ENCODE results near the gene SERPIND1.
"Not testable (repeated sequence)": the region's sequence is repeated elsewhere in the genome, so short reads cannot be mapped to it uniquely, and the experiment has no call there.

The SERPIND1 gene

DNA sequence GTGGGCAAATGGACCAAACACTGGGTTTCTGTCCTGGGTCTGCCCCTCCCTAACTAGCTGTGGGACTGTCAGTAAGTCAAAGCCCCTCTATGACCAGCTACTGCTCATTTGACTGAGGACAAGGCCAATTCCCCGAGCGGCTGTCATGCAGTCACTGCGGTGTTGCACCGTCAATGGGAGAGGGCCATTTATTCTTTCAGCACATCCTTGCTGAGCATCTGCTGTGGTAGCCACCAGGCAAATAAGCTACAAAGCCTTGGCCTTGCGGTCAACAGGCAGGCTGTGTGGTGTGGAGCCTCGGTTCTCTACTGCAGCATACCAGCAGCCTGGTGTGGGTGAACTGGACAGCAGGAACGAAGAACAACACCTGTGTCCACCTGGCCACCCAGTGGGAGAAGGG lies 25.8 kb upstream of the SERPIND1 start:
- DNase-seq: no peak

DNA sequence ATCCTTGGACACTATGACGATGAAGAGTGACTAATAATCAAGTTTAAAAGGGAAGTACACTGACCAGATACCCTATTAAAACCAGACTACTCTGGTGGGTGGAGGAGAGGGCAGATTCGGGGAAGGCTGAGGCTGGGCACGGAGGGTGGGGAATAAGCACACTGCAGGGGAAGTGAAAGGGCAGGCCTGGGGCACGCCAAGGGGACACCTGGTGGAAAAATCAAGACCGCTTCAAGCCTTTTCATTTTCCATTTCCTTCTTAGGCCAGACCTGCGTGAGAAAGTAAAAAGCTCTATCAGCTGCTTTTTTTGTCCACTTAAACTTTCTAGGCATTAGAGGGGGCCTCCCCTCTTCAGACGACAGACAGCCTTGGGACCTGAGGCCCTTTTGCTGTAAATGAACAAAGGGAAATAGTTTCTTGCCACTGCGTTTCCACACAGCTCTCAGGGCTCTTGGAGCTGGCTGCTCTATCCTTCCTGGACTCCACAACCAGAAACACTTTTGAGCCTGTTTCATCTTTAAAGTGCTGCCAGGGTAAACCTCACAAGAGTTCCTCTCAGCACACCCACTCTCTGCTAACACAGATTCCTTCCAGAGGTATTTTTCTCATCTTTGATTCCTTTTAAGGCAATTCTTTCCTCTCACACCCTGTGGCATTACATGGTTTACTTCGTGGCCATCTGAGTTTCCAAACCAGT lies 25.0 kb upstream of the SERPIND1 start:
- no peak for DNase-seq

DNA sequence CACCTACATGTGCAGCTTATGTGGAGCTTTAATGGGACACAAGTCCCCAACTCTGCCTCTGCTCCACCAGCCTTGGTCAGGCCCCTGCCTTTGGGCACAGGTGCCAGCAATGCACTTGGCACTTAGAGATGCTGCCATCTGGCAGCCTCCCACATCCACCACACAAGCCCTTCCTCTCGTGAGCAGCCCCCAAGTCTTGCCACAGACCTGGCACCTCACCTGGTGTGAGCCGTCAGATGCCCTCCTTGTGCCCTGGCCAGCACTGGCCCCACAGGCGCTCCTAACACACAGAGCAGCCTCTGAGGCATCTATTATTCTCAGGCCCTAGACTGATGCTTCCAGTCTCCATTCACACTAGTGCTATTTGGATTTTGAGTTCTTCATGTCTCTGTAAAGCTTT lies 24.5 kb upstream of the SERPIND1 start:
- DNase-seq: no peak

DNA sequence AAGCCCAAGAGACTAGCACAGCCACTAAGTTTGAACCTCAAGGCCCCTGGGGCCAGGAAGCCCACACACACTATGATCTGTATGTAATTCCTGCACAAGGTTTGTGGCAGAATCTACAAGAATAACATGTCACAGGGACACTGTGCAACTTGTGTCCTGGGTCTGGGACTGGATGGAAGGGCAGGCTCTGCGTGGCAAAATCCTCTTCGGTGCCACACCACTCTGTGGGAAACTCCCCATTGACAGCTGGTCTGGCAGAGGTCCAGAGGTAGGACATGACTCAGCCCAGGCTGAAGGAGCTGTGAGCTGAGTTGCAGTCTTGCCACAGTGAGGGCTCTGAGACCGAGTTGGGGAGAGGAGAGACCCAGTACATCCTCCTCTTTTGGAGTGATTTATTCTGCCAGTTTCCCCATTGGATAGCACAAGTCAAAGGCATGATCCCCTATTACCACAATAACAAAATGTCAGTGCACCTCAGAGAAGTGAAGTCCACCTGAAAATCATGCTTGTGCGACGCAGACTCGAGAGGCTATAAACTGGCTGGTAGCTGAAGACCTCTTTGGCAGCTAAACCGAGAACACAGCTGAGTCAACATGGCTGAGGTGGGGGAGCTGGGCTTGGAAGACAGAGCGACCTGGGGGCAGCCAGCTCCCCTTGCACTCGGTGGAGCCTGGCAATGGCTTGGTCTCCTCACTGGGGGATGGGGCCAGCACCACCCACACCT lies 23.3 kb upstream of the SERPIND1 start:
- no peak for DNase-seq

DNA sequence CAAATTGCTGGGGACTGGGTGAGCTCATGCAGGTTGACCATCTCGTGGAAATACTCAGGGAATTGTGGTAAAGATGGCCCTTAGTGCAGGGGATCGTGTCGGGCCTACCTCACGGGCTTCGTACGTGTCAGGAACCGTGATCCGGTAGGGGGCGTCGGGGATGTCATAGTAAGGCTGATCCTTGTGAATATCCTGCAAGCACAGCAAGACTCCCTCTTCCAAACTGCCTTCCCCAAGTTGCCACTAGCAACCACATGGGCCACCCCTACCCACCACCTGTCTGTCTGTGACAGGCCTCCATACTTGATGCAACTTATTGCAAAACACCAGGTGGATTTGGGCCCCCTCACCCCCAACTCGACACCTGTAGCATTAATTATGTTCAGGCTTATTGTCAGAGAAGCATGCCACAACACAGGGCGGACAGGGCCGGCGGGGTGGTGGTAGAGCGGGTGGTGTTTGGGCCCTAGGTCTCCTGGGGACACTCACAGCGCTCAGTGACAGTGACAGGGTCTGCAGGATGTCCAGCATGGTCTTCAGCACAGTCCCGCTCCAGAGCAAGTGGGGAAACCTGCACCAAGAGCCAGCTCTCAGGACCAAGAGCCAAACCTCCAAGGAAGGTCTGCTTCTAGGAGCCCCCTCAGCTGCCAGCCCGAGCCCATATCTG lies 22.6 kb upstream of the SERPIND1 start:
- no peak for DNase-seq

DNA sequence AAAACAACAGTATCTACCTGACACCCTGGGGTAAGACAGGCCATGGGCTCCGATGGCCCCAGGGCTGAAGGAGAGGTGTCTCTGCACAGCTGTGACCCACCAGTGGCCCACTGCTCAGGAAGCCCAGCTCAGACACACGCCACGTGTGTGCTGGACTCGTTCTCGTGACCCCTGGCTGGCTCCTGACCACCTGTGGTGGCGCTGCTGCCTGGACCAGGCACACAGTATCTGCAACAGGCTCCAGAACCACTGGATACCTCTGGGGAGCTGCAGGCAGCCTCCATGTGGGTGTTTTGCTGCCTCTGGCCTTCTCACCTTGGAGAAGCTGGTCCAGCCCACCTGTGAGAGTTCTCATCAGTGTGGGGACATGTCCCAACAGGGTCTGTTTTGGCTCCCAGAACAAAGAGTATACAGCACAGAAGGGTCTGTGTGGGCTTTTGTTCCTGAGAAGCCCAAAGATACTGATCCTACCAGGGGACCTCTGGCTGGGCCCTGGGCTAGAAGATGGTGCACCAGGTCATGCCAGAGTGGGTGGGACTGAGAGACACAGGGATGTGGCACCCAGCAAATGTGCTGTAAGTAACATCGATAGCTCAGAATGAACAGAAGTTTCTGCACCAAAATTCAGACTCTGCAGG lies 21.7 kb upstream of the SERPIND1 start:
- no peak for DNase-seq

DNA sequence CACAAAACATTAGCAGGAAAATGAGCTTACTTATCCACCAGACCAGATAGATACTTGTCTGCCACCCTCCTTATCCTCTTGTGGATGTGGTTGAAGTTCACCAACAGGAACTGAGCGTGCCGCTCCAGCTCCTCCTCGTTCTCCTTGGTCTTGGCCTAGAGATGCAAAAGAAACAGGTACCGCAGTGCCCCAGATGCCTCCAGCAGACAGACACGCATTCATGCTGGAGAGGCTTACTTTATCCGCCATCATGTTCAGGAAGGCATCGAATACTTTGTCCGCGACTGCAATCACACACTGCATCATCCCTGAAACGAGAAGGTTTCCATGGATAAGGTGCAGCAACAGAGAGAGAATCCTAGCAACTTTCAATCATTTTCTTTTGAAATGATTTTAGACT lies 21.0 kb upstream of the SERPIND1 start:
- DNase-seq: no peak

DNA sequence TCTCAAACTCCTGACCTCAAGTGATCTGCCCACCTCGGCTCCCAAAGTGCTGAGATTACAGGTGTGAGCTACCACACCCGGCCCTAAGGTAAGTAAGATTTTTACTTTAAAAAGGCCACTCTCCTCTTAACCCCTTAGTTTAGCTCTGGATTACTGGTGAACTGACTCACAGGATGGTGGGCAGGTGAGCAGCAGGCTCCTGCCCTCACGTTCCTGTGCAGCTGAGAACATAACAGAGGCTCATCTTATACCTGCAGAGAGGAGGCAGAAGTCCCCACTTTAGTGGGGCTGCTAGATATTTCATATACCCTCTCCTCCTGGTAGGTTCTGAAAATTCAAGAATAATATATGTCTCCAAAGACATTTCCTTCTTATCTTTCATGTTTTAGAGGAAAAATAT lies 17.1 kb upstream of the SERPIND1 start:
- DNase-seq: no peak

DNA sequence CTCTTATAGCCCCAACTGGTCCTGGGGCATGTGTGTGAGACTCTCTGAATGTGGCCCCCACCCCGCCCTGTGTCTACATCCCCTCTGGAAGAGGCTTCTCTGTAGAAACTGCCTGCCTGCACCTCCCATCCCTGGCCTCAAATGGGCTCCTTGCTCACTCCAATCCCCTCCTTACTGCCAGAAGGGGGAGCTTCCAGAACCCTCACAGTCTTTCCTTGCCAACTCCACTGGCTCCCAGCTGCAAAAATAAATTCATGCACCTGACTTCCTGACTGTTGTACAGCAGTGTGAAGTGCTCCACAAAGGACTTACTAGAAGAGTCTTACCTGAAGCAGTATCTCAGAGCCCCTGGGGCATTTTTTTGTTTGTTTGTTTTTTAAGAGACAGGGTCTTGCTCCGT lies 15.2 kb upstream of the SERPIND1 start:
- DNase-seq: no peak

DNA sequence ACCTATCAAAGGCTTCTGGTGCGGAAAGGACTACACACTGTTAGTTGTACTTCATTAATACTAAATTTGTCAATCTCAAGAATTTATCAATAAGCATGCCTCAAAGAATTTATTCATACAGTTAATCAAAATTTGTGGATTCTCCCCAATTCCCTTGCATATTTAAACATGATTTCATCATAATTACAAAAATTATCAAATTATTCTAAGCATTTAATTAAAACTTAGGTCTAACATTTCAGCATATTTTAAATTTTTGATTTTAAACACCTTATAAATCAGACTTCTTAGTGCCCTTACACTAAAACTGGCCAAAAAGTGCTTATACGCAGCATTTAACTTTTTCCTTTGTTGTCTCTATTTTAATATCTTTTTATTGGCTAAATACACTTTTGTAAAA lies 13.8 kb upstream of the SERPIND1 start:
- DNase-seq: no peak

DNA sequence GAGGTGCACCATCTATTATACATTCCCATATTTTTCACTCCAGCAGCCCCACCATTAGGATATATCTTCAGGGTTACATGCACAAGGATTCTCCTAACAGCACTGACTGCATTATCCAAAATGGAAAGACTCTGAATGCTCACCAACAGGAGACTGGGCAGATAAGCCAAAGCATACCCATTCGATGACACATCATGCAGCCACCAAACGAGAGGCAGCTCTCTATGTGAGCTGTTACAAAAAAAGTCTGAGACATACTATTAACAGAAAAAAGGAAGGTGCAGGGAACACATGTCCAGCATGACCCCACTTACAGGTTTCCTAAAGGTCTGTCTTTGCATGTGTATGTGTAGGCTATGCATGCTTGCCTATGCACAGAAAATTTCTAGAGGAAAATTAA lies 12.4 kb upstream of the SERPIND1 start:
- DNase-seq: no peak

DNA sequence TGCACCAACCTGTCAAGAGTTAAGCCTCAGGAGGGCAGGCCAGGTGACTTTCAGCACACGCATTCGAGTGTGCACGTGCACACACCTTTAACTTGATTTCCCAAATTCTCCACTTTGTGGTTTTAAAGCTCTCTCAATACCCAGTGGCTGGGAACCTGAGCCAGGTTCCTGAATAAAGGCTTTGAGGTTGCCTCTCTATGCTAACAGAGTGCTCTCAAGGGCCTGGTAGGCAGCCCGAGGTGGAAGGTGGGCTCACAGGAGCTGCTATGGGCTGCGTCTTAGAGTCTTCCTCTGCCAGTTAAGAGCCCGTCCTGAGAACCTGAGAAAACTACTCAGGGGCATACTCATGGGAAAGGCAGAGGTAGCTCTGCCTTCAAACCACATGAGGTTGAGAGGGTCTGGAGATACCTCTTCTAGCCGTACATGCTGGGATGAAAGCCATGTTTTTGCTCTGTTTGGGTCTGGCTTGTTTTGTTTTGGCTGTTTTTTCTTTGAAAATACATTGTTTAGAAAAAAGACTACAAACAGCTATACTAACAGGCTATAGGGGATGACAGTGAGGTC lies 11.6 kb upstream of the SERPIND1 start:
- no peak for DNase-seq

DNA sequence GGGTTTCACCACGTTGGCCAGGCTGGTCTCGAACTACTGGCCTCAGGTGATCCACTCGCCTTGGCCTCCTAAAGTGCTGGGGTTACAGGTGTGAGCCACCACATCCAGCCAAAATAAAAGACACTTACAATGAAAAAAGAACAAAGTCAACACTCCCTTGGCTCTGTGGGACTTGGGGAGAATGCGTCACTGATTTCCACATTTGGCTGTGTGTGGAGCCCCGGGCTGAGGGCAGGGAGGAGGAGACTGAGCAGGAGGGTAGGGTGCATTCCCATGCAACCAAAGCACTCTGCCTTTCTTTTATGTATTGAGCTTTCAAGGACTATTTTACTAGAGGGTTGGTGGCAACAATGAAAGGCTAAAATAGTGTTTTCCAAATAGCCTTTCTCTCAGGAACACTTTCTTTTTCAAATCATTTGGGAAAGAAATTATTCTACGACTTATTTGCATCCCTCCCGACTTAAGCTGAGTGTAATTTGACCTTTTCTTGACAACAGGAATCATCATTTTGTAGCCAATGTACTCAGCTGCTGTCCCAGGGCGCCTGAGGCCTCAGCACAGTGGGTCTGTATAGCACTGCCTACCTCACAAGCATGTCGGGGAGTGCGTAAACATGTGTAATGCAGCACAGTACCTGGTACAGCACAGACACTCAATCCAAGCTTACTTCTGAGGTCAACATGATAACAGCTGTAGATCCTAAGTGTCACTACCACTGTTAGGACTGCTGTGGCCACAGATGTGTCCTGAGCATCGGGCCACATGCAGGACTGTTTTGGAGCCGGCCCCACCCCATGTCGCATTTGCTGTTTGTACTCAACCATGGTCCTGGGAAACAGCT lies 10.1 kb upstream of the SERPIND1 start:
- no peak for DNase-seq

DNA sequence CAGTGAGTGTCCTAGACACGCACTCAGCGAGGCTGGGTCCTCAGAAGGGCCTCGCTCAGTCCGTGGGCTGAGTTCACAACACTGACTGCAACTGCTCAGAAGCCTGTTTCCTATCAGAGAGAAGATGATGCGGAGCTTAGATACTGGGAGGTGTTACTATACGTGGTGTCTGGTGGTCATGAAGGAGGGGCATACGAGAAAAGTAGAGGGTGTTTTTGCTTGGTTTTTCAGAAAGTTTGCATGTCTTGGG lies 9.5 kb upstream of the SERPIND1 start:
- no peak for DNase-seq

DNA sequence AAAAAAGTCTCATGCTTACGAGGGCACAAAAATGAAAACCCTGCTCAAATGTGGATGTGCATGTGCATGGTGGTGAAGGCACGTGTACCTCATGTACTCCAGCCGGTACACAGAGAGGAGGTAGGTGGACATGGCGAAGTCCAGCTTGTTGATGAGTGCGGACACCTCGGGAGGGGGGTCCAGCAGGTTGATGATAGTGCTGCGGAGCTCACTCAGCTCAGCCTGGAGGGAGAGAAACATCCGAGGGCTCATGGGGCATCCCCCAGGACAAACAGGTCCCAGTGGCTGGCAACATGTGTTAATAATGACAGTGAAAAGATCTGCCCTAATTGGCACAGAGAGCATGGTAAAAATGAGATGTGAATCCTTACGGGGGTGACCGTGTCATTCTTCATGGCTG lies 9.2 kb upstream of the SERPIND1 start:
- DNase-seq: no peak

DNA sequence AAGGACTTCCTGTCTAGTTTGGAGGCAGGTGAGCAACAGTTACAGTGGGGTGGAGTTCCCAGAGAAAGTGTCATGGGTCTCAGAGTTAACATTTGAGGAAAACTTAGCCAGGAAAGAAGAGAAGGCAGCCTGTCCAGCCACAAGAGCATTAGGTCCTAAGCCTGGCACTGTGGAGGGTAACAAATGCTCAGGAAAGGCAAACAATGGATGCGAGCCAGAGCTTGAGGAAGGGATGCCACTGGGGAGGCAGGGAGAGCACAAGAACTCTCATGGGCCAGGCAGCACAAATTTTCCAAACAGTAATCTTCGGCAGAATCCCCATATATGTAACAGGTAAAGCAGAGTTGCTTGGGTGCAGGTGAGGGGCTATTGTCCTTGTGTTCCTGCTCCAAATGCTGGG lies 8.0 kb upstream of the SERPIND1 start:
- no peak for DNase-seq

DNA sequence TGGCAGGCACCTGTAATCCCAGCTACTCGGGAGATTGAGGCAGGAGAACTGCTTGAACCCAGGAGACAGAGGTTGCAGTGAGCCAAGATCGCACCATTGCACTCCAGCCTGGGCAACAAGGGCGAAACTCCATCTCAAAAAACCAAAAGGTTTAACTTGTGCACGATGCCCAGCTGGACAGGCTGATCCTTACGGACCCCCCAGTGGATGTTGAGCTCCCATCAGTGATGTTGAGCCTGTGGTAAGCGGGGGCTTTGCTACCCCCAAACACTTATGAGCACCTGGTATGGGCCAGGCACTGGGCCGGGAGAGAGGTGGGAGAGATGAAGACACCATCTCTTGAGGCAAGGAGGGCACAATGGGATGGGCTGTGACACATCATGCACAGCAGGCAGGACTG lies 7.4 kb upstream of the SERPIND1 start:
- no peak for DNase-seq

DNA sequence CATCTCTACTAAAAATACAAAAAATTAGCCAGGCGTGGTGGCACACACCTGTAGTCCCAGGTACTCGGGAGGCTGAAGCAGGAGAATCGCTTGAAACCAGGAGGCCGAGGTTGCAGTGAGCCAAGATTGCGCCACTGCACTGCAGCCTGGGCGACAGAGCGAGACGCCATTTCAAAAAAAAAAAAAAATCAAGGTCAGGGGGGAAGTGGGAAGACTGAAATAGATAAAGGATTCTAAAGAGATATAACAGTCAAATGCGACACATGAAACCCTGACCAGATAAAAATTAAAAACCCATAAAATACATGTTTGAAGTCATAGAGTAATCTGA lies 4.5 kb upstream of the SERPIND1 start:
- not testable (repeated sequence) for DNase-seq

DNA sequence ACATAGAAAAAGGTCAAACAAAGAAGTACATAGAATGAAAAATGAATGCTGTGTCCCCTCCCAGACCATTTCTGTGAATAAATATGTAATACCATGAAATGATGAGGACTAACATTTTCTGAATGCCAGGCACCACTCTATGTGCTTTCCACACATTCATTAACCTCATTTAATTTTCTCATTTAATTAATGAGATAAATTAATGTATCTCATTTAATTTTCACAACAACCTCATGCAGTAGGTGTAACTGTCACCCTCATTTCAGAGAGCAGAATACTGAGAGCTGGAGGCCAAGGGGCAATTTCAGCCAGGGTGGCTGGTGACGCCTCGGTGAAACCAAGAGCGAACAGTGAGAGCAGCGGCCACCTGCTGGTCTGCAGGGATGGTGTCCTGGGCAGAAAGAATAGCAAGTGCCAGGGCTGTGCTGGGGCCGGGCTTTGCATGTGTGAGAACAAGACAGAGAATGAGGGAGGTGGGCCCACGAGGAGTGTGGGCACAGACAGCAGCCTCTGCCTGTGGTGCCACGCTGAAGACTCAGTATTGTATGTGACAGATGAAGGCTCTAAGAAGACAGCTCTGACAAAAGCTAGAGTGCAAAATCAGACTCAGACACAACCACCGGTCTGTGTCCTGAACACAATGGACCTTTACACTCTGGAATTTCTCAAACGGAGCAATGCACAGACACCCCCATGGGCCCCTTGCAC lies 1.8 kb upstream of the SERPIND1 start:
- DNase-seq: no peak

DNA sequence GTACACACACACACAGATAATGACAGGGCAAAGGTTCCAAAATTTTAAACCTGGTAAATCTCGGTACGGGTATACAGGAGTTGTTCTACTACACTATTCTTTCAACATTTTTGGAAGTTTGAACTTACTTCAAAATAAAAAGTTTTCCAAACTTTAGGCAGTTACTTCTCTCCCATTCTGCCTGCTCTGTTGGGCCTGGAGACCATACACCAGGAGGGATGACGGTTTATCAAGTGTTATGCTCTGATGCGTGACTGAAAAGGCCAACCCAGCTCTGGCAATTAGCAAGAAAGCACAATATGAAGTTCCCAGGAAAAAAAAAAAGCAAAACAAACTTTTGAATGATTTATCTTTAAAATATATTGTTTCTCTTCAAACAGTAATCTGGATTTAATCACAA lies 969 bp downstream of the SERPIND1 start:
- DNase-seq: no peak

DNA sequence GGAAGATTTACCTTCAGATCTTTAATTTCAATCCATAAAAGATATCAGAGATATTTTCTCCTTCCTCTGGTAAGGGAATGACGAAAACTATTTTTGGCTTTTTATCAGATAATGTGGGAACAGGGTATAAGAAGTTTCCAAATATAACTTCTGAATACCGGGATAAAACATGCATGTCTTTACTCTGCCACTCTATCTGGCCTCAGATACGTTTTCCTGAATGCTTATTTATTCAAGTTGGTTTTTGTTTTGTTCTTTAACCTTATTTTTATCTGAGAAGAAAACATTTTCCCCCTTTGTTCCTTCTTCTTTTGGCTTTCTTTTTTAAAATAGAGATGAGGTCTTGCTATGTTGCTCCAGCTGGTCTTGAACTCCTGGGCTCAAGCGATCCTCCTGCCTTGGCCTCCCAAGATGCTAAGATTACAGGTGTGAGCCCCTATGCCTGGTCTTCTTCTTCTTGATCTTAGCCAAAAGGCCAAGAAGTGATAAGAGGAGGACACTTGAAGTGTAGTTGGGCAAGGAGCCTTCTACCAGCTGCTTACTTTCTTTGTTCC lies 1.5 kb downstream of the SERPIND1 start:
- no peak for DNase-seq

Data from NCI-H2081 treated with DMSO at 0.1 percent for 48 hours (cell line).